Measurements from ENCODE around the gene UAP1.

Gene UAP1

DNA sequence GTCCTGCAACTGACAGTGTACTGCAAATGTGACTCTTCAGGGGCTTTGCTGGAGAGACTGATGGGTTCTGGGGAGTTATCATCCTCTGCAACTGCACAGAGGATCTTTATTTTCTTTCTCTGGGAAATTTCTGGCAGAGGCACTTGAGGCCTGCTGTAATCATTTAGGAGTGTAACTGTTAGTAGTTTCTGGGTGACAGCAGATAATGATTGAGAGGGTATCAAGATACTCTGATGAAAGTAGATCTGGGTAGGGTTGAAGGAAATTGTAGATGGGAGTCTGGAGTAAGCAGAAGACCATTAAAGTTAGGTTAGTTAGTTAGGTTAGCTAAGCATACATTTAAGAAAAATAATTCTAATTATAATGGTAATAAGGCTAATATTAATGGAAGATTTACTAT is 59.7 kb downstream of the UAP1 start:
- peaks cover 3% of the 10 kb centered on the region for H3K9me3 Mint-ChIP-seq
- no peak overlapping the region for H3K27ac Mint-ChIP-seq
- H3K36me3 Mint-ChIP-seq, result peaks cover 22% of the 10 kb centered on the region
- ATAC-seq, result no peak
- H3K27me3 Mint-ChIP-seq, result no peaks in the 10 kb centered on the region
- no peak overlapping the region for H3K4me3 Mint-ChIP-seq
- no peaks in the 10 kb centered on the region for H3K4me1 Mint-ChIP-seq

DNA sequence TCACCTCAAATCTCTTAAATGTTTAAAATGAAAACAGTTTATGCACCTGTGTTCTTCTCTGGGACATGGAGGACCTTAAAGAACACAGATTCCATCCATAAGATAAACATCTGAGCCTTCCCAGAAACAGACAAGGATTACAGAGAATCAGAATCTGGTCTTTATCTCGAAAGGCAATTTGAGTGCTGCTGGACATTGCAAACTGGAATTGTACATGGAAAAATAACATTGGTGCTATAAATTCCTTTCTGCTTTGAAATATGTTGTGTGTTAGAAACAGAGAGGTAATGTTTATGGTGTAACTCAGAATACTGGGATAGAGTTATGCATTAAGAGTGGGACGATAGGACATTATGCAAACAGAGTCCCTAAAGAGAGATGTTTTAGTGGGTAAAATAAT is 64.2 kb downstream of the UAP1 start:
- ATAC-seq, result no peak
- Mint-ChIP-seq H3K4me3 (no peak overlapping the region), H3K27ac (no peak overlapping the region)

DNA sequence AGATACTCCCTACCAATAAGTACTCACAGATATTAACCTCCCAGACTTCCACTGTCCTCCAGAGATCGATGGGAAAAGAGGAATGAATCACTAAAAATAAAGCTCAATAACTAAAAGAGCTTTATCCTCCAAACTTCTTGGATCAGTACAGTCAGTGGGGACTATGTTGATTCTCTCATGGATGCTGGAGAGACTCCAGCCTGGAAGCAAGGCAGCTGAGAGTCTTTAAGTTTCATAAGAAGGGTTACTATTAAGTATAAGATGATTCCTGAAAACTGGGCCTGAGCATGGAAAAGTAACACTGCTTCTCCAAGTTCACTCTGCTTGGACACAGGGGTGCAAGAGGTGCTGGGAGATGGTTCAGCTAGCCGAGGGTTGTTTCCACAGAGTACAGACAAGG is 64.6 kb downstream of the UAP1 start:
- Mint-ChIP-seq H3K27me3 (peaks cover 9% of the 10 kb centered on the region), H3K9me3 (no peaks in the 10 kb centered on the region), H3K36me3 (no peaks in the 10 kb centered on the region), H3K27ac (no peak overlapping the region), H3K4me3 (no peak overlapping the region), H3K4me1 (no peaks in the 10 kb centered on the region)
- ATAC-seq, result no peak

More for the DNA sequence above, 64.2 kb downstream of the UAP1 start:
- Mint-ChIP-seq H3K27me3 (peaks cover 9% of the 10 kb centered on the region), H3K9me3 (no peaks in the 10 kb centered on the region), H3K4me1 (no peaks in the 10 kb centered on the region), H3K36me3 (no peaks in the 10 kb centered on the region)

DNA sequence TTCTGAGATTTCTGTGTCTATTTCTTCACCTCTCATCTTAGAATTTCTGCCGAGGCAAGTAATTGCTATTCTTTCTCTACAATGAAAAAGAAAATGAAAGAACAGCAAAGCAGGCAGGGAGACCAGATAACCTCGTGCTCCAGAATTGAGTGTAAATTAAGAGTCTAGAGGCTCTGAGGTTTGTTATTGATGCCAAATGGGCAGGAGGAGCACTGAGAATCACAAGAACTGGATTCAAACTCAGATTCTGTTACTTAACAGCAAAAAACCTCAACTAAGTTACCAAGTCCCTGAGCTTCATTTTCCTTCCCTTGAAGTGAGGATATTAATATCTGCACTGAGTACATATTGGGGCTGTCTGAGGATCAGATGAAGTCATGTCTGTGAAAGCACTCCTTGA is 65.2 kb downstream of the UAP1 start:
- Mint-ChIP-seq H3K36me3 (no peaks in the 10 kb centered on the region), H3K4me1 (no peaks in the 10 kb centered on the region), H3K27ac (no peak overlapping the region), H3K4me3 (no peak overlapping the region), H3K9me3 (no peaks in the 10 kb centered on the region), H3K27me3 (peaks cover 15% of the 10 kb centered on the region)
- ATAC-seq, result no peak

DNA sequence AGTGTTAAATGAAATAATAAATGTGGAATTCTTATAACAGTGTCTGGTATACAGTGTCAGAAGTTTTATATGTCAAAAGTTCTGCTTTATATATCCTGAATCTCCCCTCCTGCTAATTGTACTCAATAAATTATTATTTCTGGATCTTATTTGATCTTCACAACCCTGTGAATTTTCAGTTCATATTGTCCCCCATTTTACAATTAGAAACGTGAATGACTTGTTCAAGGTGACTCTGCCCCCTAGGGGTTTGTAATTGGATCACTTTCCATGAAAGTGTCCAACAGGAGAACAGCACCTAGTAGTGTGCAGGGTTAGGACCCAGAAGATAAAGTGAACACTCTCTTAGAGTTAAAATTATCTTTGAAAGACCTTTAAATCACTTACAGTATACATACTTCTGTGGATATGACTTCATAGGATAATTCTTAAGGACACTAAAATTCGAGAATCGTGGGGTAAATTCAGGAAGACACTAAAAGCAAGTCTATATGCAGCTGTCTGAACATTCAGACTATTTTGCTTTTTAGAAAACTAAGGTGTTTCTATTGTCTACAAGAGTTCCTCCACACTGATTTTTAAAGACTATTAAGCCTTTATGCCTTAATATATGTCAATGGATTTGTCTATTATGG is 66.3 kb downstream of the UAP1 start:
- Mint-ChIP-seq H3K36me3 (no peaks in the 10 kb centered on the region), H3K27me3 (peaks cover 16% of the 10 kb centered on the region), H3K4me3 (no peak overlapping the region), H3K27ac (no peak overlapping the region), H3K9me3 (no peaks in the 10 kb centered on the region), H3K4me1 (no peaks in the 10 kb centered on the region)
- ATAC-seq, result no peak

DNA sequence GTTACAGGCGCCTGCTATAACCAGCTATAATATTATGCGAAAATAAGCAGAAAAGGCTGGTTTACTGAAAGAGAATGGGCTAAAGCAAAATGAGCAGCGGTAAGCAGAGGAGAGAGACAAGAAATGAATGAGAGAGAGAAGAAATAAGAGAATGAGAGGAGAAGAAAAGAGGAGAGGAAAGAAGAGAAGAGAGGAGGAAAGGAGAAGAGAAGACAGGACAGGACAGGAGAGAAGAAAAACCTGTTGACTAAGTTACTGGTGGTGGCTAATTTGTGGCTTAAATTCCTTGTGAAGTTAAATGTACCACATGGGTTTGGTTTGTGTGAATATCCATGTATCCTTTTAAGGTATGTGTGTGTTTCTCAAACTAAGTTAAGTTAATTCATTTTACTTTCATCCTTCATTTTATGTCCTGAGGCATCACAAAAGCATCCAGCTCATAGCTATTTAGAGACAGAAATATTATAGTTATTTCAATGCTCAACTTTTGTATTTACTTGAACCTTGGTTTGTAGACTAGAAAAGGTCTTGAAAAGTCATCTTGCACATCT is 67.6 kb downstream of the UAP1 start:
- H3K9me3 Mint-ChIP-seq, result no peaks in the 10 kb centered on the region
- no peak overlapping the region for H3K27ac Mint-ChIP-seq
- no peak overlapping the region for H3K4me3 Mint-ChIP-seq
- no peaks in the 10 kb centered on the region for H3K36me3 Mint-ChIP-seq
- H3K4me1 Mint-ChIP-seq, result no peaks in the 10 kb centered on the region
- no peak for ATAC-seq
- peaks cover 16% of the 10 kb centered on the region for H3K27me3 Mint-ChIP-seq

DNA sequence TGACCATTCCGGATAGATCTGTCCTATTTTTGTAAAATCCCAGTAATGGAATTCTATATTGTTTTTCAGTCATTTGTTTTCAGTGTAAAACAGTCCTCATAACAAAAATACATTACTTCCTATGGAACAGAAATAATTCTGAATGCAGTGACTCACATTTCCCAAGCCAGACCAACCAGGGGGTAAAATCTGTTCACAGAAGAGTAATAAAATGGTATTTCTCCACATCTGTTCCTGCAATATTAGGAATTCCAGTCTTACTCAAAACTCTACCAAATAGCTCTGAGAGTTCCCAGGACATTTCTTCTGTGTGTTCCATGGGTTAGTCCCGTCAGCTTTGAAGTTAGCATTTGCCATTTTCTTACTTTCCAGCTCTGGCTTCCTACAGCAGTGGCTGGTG is 68.1 kb downstream of the UAP1 start:
- H3K4me1 Mint-ChIP-seq, result no peaks in the 10 kb centered on the region
- no peak overlapping the region for H3K27ac Mint-ChIP-seq
- peaks cover 16% of the 10 kb centered on the region for H3K27me3 Mint-ChIP-seq
- no peak overlapping the region for H3K4me3 Mint-ChIP-seq
- no peaks in the 10 kb centered on the region for H3K36me3 Mint-ChIP-seq
- no peak for ATAC-seq
- H3K9me3 Mint-ChIP-seq, result no peaks in the 10 kb centered on the region

DNA sequence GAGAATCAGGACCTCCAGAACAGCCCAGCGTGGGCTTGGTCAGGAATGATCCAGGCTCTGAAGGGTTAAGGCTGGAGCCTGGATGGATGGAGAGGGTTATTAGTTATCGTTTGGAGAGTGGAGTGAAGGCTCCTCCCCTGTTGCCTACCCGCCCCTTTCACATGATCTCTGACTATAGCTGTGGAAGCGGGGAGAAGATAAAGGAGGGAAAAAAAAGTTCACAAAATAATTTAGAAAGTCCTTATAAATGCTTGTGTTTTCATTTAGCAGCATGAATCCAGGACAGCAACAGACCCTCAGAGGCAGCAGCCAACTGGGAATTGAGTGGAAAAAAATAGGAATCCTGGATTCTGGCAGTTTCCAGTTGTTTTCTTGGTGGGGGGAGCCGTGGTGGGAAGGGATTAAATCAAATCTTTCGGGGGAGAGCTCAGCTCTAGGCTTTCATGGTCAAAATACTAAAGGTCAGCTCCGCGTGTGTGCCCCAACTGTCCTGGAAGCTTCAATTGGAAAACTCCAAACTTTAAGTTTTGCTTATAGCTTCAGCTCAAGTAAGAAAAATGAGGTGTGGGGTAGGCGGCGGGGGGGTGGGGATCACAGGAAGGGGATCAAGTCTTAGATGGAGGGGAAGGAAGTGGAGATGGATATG is 70.1 kb downstream of the UAP1 start:
- Mint-ChIP-seq H3K9me3 (no peaks in the 10 kb centered on the region), H3K4me1 (no peaks in the 10 kb centered on the region), H3K36me3 (no peaks in the 10 kb centered on the region), H3K27me3 (peaks cover 16% of the 10 kb centered on the region), H3K27ac (no peak overlapping the region), H3K4me3 (no peak overlapping the region)
- ATAC-seq, result no peak

DNA sequence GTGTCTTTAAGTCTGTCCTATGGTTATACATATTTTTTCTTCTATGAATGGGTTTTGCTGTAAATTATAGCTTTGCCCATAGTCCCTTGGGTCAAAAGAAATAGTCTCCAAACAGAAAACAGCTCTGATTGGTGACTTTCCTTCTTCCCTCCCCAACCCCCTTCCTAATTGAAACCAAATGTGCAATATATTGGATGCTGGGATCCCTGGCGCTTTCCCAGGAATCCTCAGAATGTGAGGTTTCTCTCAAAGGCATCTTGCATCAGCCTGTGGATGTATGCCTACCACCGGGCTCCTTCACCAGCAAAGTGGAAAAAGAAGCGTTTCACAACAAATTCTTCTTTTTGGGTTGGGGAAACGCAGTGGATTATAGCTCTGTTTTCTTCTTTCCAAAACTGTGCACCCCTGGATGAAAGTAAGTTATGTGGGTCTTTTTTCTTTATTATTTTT is 70.7 kb downstream of the UAP1 start, which contains the start of gene DDR2:
TSS of gene DDR2 (plus strand) at position 248 of the 450 bp plus-strand sequence. CDS start 86,600 bp downstream, outside the sequence.
- no peaks in the 10 kb centered on the region for H3K9me3 Mint-ChIP-seq
- no peak within 1 kb of the TSS for H3K4me3 Mint-ChIP-seq
- no peak for ATAC-seq
- no peak within 1 kb of the TSS for H3K27ac Mint-ChIP-seq
- no peaks in the 10 kb centered on the region for H3K36me3 Mint-ChIP-seq
- H3K4me1 Mint-ChIP-seq, result no peaks in the 10 kb centered on the region
- peaks cover 10% of the 10 kb centered on the region for H3K27me3 Mint-ChIP-seq

DNA sequence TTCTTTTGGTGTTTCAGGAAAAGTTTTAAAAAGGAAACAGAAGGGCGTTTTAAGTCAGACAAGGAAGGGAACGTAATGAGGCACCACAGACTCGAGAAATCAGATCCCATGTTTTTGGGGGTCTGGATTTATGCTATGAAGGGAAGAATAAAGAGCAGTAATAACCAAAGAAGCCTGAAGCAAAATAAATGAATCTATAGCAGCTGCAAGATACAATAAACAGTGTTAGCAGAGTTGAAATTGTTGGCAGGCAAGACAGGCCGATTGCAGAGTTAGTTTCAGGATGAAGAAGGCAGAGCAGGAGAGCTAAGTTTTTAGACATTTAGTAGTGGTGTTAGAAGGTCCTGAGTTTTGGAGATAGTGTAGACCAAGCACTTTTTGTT is 71.2 kb downstream of the UAP1 start:
- Mint-ChIP-seq H3K36me3 (no peaks in the 10 kb centered on the region), H3K27me3 (peaks cover 8% of the 10 kb centered on the region)

DNA sequence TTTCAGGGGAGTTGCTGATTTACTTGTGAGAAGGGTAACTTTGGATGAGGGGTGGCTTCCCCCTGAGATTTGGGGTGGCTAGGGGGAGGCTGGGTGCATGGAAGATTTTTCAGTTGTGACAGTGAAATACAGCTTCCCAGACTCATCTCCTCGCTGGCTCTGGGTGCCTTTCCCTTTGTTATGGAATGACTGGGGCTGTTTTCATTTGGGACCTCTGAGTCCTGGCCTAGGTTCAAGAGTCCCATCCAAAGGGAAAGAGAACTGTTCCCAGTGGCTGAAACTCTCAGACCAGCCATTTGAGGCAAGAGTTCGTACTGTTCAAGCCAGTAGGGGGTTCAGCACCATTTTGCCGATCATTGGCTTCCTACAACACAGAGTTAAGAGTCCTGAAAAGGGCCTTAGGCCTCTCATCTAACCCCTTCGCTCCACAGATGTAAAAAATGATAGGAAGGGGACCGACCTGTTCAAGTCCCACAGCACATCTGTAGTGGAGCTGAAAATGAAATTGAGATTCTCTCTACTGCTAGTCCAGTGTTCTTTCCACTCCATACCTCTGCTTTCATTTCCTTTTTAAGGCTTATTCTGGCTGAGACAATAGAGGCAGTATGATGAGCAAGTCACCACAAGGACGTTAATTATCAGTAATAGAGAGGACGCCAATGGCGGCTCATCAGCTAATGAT is 71.7 kb downstream of the UAP1 start:
- Mint-ChIP-seq H3K36me3 (no peaks in the 10 kb centered on the region), H3K27me3 (peaks cover 8% of the 10 kb centered on the region), H3K9me3 (no peaks in the 10 kb centered on the region), H3K4me1 (no peaks in the 10 kb centered on the region), H3K27ac (no peak overlapping the region), H3K4me3 (no peak overlapping the region)
- ATAC-seq, result no peak

More for the DNA sequence above, 71.2 kb downstream of the UAP1 start:
- ATAC-seq, result no peak
- H3K4me3 Mint-ChIP-seq, result no peak overlapping the region
- no peaks in the 10 kb centered on the region for H3K9me3 Mint-ChIP-seq
- no peak overlapping the region for H3K27ac Mint-ChIP-seq
- H3K4me1 Mint-ChIP-seq, result no peaks in the 10 kb centered on the region

DNA sequence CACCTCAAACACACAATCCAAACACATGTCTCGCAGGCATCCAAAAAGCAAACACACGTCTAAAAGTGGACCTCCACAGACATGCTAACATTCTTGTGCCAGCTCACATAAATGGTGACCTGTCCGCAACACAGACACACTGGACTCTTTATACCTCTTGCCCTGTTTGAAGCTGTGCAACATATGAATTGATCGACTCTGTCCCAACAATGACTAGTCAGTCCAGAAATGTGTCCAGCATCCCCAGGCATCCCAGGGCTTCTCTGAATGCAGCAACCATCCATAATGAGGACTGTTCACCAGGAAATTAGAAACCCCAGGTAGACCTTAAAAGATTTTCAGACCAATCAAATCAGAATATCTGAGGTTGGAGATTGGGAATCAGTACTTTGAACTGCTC is 73.9 kb downstream of the UAP1 start:
- no peaks in the 10 kb centered on the region for H3K9me3 Mint-ChIP-seq
- no peaks in the 10 kb centered on the region for H3K4me1 Mint-ChIP-seq
- ATAC-seq, result no peak
- H3K27ac Mint-ChIP-seq, result no peak overlapping the region
- H3K27me3 Mint-ChIP-seq, result peaks cover 8% of the 10 kb centered on the region
- no peak overlapping the region for H3K4me3 Mint-ChIP-seq
- no peaks in the 10 kb centered on the region for H3K36me3 Mint-ChIP-seq

DNA sequence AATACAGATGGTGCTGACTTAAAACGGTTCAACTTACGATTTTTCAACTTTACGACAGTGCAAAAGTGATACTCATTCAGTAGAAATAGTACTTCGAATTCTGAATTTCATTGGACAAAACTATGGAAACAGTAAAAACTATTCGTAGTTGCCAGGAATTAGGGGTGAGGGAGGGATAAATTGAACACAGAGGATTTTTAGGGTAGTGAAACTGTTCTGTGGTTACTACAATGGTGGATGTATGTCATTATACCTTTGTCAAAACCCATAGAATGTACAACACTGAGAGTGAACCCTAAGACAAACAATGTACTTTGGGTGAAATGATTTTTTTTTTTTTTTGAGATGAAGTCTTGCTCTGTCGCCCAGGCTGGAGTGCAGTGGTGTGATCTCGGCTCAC is 78.2 kb downstream of the UAP1 start:
- Mint-ChIP-seq H3K36me3 (no peaks in the 10 kb centered on the region), H3K27me3 (no peaks in the 10 kb centered on the region), H3K4me1 (no peaks in the 10 kb centered on the region), H3K4me3 (no peak overlapping the region), H3K9me3 (no peaks in the 10 kb centered on the region), H3K27ac (no peak overlapping the region)
- peak; percentile 55 for ATAC-seq

DNA sequence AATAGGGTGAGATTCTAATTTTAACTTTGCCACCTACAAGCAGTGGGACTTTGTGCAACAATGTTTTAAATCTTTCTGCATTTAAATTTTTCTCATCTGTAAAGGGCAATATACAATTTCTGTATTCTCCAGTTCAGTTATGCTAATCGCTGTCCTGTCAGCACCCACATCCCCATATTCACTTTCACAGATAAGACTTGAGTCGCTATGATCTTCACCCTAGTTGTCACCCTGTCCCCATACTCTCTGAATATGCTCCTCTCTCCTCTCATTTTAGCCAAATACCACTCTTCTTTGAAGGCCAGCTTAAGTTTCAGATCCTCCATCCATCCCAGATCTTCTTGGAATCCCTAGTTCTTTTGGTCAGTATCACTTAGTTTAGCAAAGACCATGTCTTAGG is 79.6 kb downstream of the UAP1 start:
- Mint-ChIP-seq H3K9me3 (no peaks in the 10 kb centered on the region), H3K27me3 (no peaks in the 10 kb centered on the region), H3K27ac (no peak overlapping the region), H3K4me1 (no peaks in the 10 kb centered on the region), H3K36me3 (no peaks in the 10 kb centered on the region), H3K4me3 (no peak overlapping the region)
- ATAC-seq, result no peak

DNA sequence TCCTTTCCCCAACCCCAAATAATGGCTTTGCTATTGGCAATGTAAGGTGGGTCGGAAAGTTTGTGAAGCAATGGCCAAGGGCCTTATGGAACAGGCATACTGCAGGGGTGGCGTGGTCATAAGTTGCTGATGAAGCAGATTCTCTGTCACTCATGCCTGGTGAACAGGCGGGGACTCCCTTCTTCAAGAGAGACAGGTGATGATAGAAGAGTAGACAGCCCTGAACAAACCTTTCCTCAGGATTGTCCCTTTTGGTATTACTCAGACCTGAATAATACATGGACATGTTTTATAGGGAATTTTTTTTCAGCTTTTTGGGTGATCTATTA is 83.4 kb downstream of the UAP1 start:
- no peaks in the 10 kb centered on the region for H3K36me3 Mint-ChIP-seq
- ATAC-seq, result no peak
- H3K27ac Mint-ChIP-seq, result no peak overlapping the region
- peaks cover 12% of the 10 kb centered on the region for H3K27me3 Mint-ChIP-seq
- H3K4me1 Mint-ChIP-seq, result no peaks in the 10 kb centered on the region
- H3K4me3 Mint-ChIP-seq, result no peak overlapping the region
- no peaks in the 10 kb centered on the region for H3K9me3 Mint-ChIP-seq

DNA sequence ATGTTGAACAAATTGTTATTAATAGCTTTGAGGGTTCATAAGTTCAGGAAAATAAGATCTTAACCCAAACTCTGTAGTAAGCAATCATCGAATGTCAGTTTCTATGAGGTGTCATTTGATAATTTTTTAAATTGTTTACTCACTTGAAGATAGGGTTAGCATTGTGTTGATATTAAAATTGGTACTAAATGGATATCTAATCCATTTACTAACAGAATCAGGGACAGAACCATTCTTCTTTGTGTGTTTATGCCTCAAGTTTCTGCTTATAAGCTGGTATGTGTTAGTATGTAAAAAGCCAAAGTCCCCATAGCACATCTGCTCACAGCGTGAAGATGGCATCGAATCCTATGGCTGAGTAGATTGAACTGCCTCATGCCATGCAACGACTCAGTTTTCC is 84.1 kb downstream of the UAP1 start:
- no peak overlapping the region for H3K4me3 Mint-ChIP-seq
- H3K27ac Mint-ChIP-seq, result no peak overlapping the region
- no peaks in the 10 kb centered on the region for H3K4me1 Mint-ChIP-seq
- no peaks in the 10 kb centered on the region for H3K9me3 Mint-ChIP-seq
- ATAC-seq, result no peak
- peaks cover 14% of the 10 kb centered on the region for H3K27me3 Mint-ChIP-seq
- no peaks in the 10 kb centered on the region for H3K36me3 Mint-ChIP-seq

Data from stimulated activated memory B cell treated with anti-CD40 and anti-IgM and Interleukin-4, amounts not matched to agents 10 μg/mL and 1 μg/mL and 100 μg/mL, for 72 hours (primary cell).